ENCODE measurements around the gene OCIAD2. TPM values are rescaled to one million over a fixed set of nuclear protein-coding genes. Genes with fewer than 3 reads are reported as not detected.

The OCIAD2 gene
- total and polyA plus RNA-seq, 2 of the 4 experiments (the other 2 are of a cell fraction), result 16.5 to 21.4 TPM

DNA sequence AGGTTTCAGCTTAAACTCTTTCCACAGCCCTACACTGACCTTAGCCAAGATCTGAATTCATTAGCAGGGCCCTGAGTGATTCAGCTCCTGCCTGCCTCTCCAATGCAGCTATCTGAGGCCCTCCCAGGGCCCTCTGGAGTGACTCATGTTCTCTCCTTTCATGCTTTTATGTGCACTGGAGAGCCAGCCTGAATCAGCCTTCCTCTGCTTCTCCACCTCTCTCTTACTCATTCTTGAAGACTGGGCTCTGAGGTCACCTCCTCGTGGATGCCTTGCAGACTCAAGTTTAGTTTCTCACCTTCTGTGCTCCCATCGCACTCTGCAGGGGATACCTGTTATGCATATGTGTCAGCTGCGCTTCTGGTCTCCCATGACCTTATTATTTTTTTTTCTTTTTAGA, 3.1 kb upstream of the OCIAD2 start:
- Histone ChIP-seq H4K20me1 (ENCODE audit: insufficient read depth, low read length) (no peaks in the 10 kb centered on the region), H3K4me3 (ENCODE audit: insufficient read depth, low read depth, low read length) (no peak overlapping the region), H3K79me1 (ENCODE audit: low read depth in 1 of 2, low read length in 2 of 2) (peaks cover 0 to 7% of the 10 kb centered on the region in 2 experiments; a peak in 2 of 4 replicates), H3K56ac (ENCODE audit: extremely low read depth, insufficient read depth, low read length) (no peak overlapping the region), H4K8ac (ENCODE audit: low read depth in 2 of 2, low read length in 2 of 2) (no peak overlapping the region), H2BK5ac (ENCODE audit: low read depth, low read length, poor library complexity, severe bottlenecking) (peak overlapping the region; percentile 53), H3K18ac (ENCODE audit: low read depth, low read length) (no peak overlapping the region), H3K9ac (ENCODE audit: low read depth, low read length) (no peak overlapping the region), H2AFZ (replicated peaks; ENCODE audit: low read length, poor library complexity) (peak overlapping the region; percentile 66), H3K27ac (ENCODE audit: insufficient read depth, low read length) (no peak overlapping the region), H3K4ac (ENCODE audit: low read depth, low read length) (no peak overlapping the region), H2BK20ac (ENCODE audit: low read depth, low read length) (no peak overlapping the region), H3K14ac (replicated peaks; ENCODE audit: low read depth, low read length) (no peak overlapping the region), H2BK120ac (ENCODE audit: low read depth, low read length) (no peak overlapping the region), H2AK9ac (replicated peaks; ENCODE audit: low read depth, low read length, poor library complexity) (no peak overlapping the region), H3K9me1 (ENCODE audit: insufficient read depth, low read length) (peaks cover 6% of the 10 kb centered on the region), H2AK5ac (ENCODE audit: low read depth, low read length) (no peak overlapping the region), H3K9me3 (ENCODE audit: control insufficient read depth, insufficient read depth, low read length) (no peaks in the 10 kb centered on the region), H2BK15ac (ENCODE audit: low read depth, low read length) (no peak overlapping the region), H3K23ac (ENCODE audit: low read depth, low read length) (no peak overlapping the region), H3K36me3 (ENCODE audit: control insufficient read depth, insufficient read depth, low read length) (no peaks in the 10 kb centered on the region), H3K4me2 (ENCODE audit: low read depth, low read length) (no peak overlapping the region), H4K5ac (ENCODE audit: low read depth, low read length) (no peak overlapping the region), H3K4me1 (ENCODE audit: control insufficient read depth, insufficient read depth, low read length) (peaks cover 3% of the 10 kb centered on the region), H3K27me3 (ENCODE audit: control insufficient read depth, insufficient read depth, low read length) (no peaks in the 10 kb centered on the region), H4K91ac (ENCODE audit: insufficient read depth, low read depth, low read length) (no peak overlapping the region)
- DNase-seq (peak; percentile 99), ATAC-seq (ENCODE audit: low read depth) (peak; percentile 98)
- CTCF ChIA-PET, result interaction anchor here (0.8 kb wide), 1 partner anchor 9 kb away, joined by 3 read pairs; no protein-coding TSS in a partner anchor
- peak; percentile 29; the same call in 1 of the 2 replicates for TF ChIP-seq NFE2L2 (IDR thresholded peaks at IDR 0.05; ENCODE audit: low read depth, low read length)
- TF ChIP-seq RFX5 (IDR thresholded peaks at IDR 0.05; ENCODE audit: low read depth, low read length), result no peak
- peak; percentile 23; the same call in 1 of the 2 replicates for TF ChIP-seq MAFK (IDR thresholded peaks at IDR 0.05; ENCODE audit: low read depth, low read length)
- TF ChIP-seq, protein P1, sequence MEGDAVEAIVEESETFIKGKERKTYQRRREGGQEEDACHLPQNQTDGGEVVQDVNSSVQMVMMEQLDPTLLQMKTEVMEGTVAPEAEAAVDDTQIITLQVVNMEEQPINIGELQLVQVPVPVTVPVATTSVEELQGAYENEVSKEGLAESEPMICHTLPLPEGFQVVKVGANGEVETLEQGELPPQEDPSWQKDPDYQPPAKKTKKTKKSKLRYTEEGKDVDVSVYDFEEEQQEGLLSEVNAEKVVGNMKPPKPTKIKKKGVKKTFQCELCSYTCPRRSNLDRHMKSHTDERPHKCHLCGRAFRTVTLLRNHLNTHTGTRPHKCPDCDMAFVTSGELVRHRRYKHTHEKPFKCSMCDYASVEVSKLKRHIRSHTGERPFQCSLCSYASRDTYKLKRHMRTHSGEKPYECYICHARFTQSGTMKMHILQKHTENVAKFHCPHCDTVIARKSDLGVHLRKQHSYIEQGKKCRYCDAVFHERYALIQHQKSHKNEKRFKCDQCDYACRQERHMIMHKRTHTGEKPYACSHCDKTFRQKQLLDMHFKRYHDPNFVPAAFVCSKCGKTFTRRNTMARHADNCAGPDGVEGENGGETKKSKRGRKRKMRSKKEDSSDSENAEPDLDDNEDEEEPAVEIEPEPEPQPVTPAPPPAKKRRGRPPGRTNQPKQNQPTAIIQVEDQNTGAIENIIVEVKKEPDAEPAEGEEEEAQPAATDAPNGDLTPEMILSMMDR (conservative IDR thresholded peaks at IDR 0.05; ENCODE audit: low read depth, low read length), result no peak
- TF ChIP-seq FOS (IDR thresholded peaks at IDR 0.05; ENCODE audit: low read depth, low read length), result peak; percentile 94
- TF ChIP-seq ELK1 (IDR thresholded peaks at IDR 0.05; ENCODE audit: borderline replicate concordance, low read depth, low read length), result no peak
- peak; percentile 19 for TF ChIP-seq RCOR1 (IDR thresholded peaks at IDR 0.05; ENCODE audit: insufficient replicate concordance, low read length)
- TF ChIP-seq MXI1 (IDR thresholded peaks at IDR 0.05; ENCODE audit: borderline replicate concordance, low read depth, low read length), result no peak
- peak; percentile 41; the same call in 1 of the 2 replicates for TF ChIP-seq BHLHE40 (IDR thresholded peaks at IDR 0.05; ENCODE audit: low read depth, low read length)
- peak; percentile 3; the same call in 1 of the 2 replicates for TF ChIP-seq RAD21 (IDR thresholded peaks at IDR 0.05; ENCODE audit: low read length)
- no TSS peak for BruUV-seq (replicated peaks)
- dilution Hi-C loops (cut with HindIII; ENCODE audit: low sequenced_read_pairs, unreplicated experiment), result no loop called here
- in situ Hi-C loops (cut with MboI; ENCODE audit: low sequenced_read_pairs), result no loop called here
- no CpG with 5 or more reads among the region's 3 CpGs for WGBS, 2 experiments (ENCODE audit: extremely low coverage in 2 of 2, insufficient read length in 1 of 2)
- POLR2A ChIA-PET (ENCODE audit: unreplicated experiment), result no interaction called here
- intact Hi-C loops (cut with micrococcal nuclease), result loop anchor here (5.0 kb wide), 1 partner anchor 53 kb away; no protein-coding TSS in a partner anchor
